T follicular helper cell (primary cell): Measurements from ENCODE around the gene ZNF391.
A peak's percentile ranks its signal among the peaks of the same experiment; 100 is the strongest.
"Not testable (repeated sequence)": the region's sequence is repeated elsewhere in the genome, so short reads cannot be mapped to it uniquely, and the experiment has no call there.

Experiments
- DNase-seq: peaks from one replicate; pipeline ENCODE4 v3.0.0-alpha.2; 2020; ENCODE audit warnings: low read depth
- total RNA-seq, 2 experiments: gene quantifications; one replicate each; lab custom pipeline; 2026; lab: John Stamatoyannopoulos, UW

Gene ZNF391
- 2.9 to 3.2 reads per million in 2 experiments for total RNA-seq

- peak; percentile 26 for DNase-seq
Observed at GRCh38 chr6:27388293-27389197, at the start of gene ZNF391. Gene ZNF391 (plus strand): TSS chr6:27388759. CDS start chr6:27400371, 11,612 bp downstream.

- DNase-seq, result no peak
Observed at GRCh38 chr6:27352850-27353249, 35.7 kb upstream of the ZNF391 start.

- no peak for DNase-seq
Observed at GRCh38 chr6:27358786-27359185, 29.8 kb upstream of the ZNF391 start.

- DNase-seq, result no peak
Observed at GRCh38 chr6:27359231-27359630, 29.3 kb upstream of the ZNF391 start.

GRCh38 chr6:27368202-27368601 is 20.4 kb upstream of the ZNF391 start:
- DNase-seq, result no peak

- no peak for DNase-seq
Observed at GRCh38 chr6:27370391-27370790, 18.2 kb upstream of the ZNF391 start.

- DNase-seq, result peak; percentile 43
Observed at GRCh38 chr6:27374824-27375612, 13.5 kb upstream of the ZNF391 start.

GRCh38 chr6:27375613-27376079 is 12.9 kb upstream of the ZNF391 start:
- no peak for DNase-seq

GRCh38 chr6:27378406-27378805 is 10.2 kb upstream of the ZNF391 start:
- DNase-seq, result not testable (repeated sequence)

GRCh38 chr6:27381001-27381400 is 7.6 kb upstream of the ZNF391 start:
- DNase-seq, result not testable (repeated sequence)

- no peak for DNase-seq
Observed at GRCh38 chr6:27383011-27383410, 5.5 kb upstream of the ZNF391 start.

- no peak for DNase-seq
Observed at GRCh38 chr6:27383481-27383880, 5.1 kb upstream of the ZNF391 start.

GRCh38 chr6:27392623-27393022 is 4.1 kb downstream of the ZNF391 start:
- no peak for DNase-seq

- DNase-seq, result no peak
Observed at GRCh38 chr6:27394073-27394472, 5.5 kb downstream of the ZNF391 start.

GRCh38 chr6:27400877-27401642 is 12.5 kb downstream of the ZNF391 start:
- no peak for DNase-seq

GRCh38 chr6:27406085-27406484 is 17.5 kb downstream of the ZNF391 start:
- DNase-seq, result no peak

GRCh38 chr6:27407153-27407814 is 18.7 kb downstream of the ZNF391 start:
- no peak for DNase-seq

- DNase-seq, result no peak
Observed at GRCh38 chr6:27414300-27414699, 25.7 kb downstream of the ZNF391 start.

GRCh38 chr6:27414996-27415395 is 26.4 kb downstream of the ZNF391 start:
- no peak for DNase-seq

GRCh38 chr6:27415898-27416297 is 27.3 kb downstream of the ZNF391 start:
- no peak for DNase-seq

- DNase-seq, result no peak
Observed at GRCh38 chr6:27419363-27419762, 30.8 kb downstream of the ZNF391 start.
